Measurements from ENCODE around the gene AARSD1.

The AARSD1 gene

GRCh38 chr17:42946812-42947211 lies 17.4 kb downstream of the AARSD1 start:
- TF ChIP-seq EZH2phosphoT487 (IDR thresholded peaks at IDR 0.05; ENCODE audit: low read depth): no peak
- TF ChIP-seq, protein P1, sequence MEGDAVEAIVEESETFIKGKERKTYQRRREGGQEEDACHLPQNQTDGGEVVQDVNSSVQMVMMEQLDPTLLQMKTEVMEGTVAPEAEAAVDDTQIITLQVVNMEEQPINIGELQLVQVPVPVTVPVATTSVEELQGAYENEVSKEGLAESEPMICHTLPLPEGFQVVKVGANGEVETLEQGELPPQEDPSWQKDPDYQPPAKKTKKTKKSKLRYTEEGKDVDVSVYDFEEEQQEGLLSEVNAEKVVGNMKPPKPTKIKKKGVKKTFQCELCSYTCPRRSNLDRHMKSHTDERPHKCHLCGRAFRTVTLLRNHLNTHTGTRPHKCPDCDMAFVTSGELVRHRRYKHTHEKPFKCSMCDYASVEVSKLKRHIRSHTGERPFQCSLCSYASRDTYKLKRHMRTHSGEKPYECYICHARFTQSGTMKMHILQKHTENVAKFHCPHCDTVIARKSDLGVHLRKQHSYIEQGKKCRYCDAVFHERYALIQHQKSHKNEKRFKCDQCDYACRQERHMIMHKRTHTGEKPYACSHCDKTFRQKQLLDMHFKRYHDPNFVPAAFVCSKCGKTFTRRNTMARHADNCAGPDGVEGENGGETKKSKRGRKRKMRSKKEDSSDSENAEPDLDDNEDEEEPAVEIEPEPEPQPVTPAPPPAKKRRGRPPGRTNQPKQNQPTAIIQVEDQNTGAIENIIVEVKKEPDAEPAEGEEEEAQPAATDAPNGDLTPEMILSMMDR (IDR thresholded peaks at IDR 0.05; ENCODE audit: low read depth, low read length): no peak
- no peaks in the 10 kb centered on the region for H4K20me1 ChIP-seq (ENCODE audit: insufficient read depth, low read length)
- no peaks in the 10 kb centered on the region for H3K9me3 ChIP-seq (ENCODE audit: insufficient read depth, low read length)
- no peaks in the 10 kb centered on the region for H3K79me2 ChIP-seq (ENCODE audit: low read length)
- no peaks in the 10 kb centered on the region for H3K27me3 ChIP-seq (ENCODE audit: low read depth, low read length)
- no peaks in the 10 kb centered on the region for H3K4me1 ChIP-seq (ENCODE audit: low read length)
- no peak overlapping the region for H3K27ac ChIP-seq (ENCODE audit: low read length)
- no peak overlapping the region for H3K4me3 ChIP-seq (ENCODE audit: low read length)
- H3K4me2 ChIP-seq (ENCODE audit: low read length): no peak overlapping the region
- no peak overlapping the region for H2AFZ ChIP-seq (ENCODE audit: low read depth, low read length)
- peaks cover 25% of the 10 kb centered on the region for H3K36me3 ChIP-seq (replicated peaks; ENCODE audit: low read depth, low read length)
- no peak overlapping the region for H3K9ac ChIP-seq (ENCODE audit: low read length)

GRCh38 chr17:42944211-42944610 lies 20.0 kb downstream of the AARSD1 start:
- TF ChIP-seq, protein P1 (IDR thresholded peaks at IDR 0.05; ENCODE audit: low read depth, low read length): no peak
- no peaks in the 10 kb centered on the region for H3K27me3 ChIP-seq (ENCODE audit: low read depth, low read length)
- H4K20me1 ChIP-seq (ENCODE audit: insufficient read depth, low read length): no peaks in the 10 kb centered on the region
- H3K27ac ChIP-seq (ENCODE audit: low read length): no peak overlapping the region
- H3K9ac ChIP-seq (ENCODE audit: low read length): no peak overlapping the region
- no peak overlapping the region for H3K4me3 ChIP-seq (ENCODE audit: low read length)
- no peak overlapping the region for H2AFZ ChIP-seq (ENCODE audit: low read depth, low read length)
- H3K79me2 ChIP-seq (ENCODE audit: low read length): no peaks in the 10 kb centered on the region
- H3K4me2 ChIP-seq (ENCODE audit: low read length): no peak overlapping the region
- peaks cover 9% of the 10 kb centered on the region for H3K36me3 ChIP-seq (replicated peaks; ENCODE audit: low read depth, low read length)
- H3K4me1 ChIP-seq (ENCODE audit: low read length): no peaks in the 10 kb centered on the region
- H3K9me3 ChIP-seq (ENCODE audit: insufficient read depth, low read length): no peaks in the 10 kb centered on the region

DNA sequence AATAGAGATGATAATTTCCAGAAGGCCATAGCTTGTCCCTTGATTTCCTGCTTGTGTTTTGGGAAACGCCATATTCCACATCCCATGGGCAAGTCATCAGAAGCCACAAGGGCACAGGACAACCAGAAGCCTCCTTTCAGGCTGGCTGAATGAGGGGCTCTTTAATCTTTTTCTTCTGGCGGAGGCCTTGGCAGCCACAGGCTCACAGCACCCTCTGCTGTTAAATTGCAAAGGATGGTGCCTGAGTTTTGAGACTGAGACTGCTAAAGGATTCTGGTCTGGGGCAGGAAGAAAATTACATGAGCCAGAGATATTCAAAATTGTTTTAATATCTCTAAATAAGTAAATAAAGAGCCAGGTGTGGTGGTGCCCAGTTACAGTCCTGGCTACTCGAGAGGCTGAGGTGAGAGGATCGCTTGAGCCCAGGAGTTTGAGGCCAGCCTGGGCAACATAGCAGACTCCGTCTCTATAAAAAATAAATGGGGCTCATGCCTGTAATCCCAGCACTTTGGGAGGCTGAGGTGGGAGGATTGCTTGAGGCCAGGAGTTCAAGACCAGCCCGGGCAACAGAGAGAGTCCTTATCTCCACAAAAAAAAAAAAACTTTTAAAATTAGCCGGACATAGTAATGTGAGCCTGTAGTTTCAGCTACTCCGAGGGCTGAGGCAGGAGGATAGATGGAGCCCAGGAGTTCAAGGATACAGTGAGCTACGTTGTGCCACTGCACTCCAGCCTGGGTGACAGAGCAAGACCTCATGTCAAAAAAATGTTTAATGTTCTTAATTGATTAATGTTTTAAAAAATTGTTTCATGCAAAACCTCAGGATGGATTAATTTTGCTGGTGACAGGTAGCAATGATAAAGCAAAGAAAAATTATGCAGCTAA lies 26.3 kb downstream of the AARSD1 start:
- no peaks in the 10 kb centered on the region for H3K9me3 ChIP-seq (ENCODE audit: insufficient read depth, low read length)
- peaks cover 12% of the 10 kb centered on the region for H3K4me1 ChIP-seq (ENCODE audit: low read length)
- H3K4me3 ChIP-seq (ENCODE audit: low read length): no peak overlapping the region
- no peaks in the 10 kb centered on the region for H3K79me2 ChIP-seq (ENCODE audit: low read length)
- no peaks in the 10 kb centered on the region for H3K27me3 ChIP-seq (ENCODE audit: low read depth, low read length)
- TF ChIP-seq, protein P1 (IDR thresholded peaks at IDR 0.05; ENCODE audit: low read depth, low read length): peak; percentile 75
- no peak for TF ChIP-seq EZH2phosphoT487 (IDR thresholded peaks at IDR 0.05; ENCODE audit: low read depth)
- H3K9ac ChIP-seq (ENCODE audit: low read length): no peak overlapping the region
- no peaks in the 10 kb centered on the region for H3K36me3 ChIP-seq (replicated peaks; ENCODE audit: low read depth, low read length)
- peak overlapping the region; percentile 44 for H3K4me2 ChIP-seq (ENCODE audit: low read length)
- no peaks in the 10 kb centered on the region for H4K20me1 ChIP-seq (ENCODE audit: insufficient read depth, low read length)
- no peak overlapping the region for H3K27ac ChIP-seq (ENCODE audit: low read length)
- H2AFZ ChIP-seq (ENCODE audit: low read depth, low read length): peak overlapping the region; percentile 61; the same call in 1 of the 2 replicates

- TF ChIP-seq, protein P1 (IDR thresholded peaks at IDR 0.05; ENCODE audit: low read depth, low read length): no peak
- TF ChIP-seq EZH2phosphoT487 (IDR thresholded peaks at IDR 0.05; ENCODE audit: low read depth): no peak
- Histone ChIP-seq H3K4me2 (ENCODE audit: low read length) (peak overlapping the region; percentile 82; the same call in 1 of the 2 replicates), H3K27ac (ENCODE audit: low read length) (no peak overlapping the region), H3K79me2 (ENCODE audit: low read length) (no peaks in the 10 kb centered on the region), H3K9ac (ENCODE audit: low read length) (no peak overlapping the region), H2AFZ (ENCODE audit: low read depth, low read length) (0 out of 2 replicates have a peak overlapping the region, but pooled peaks have one; percentile 26), H3K4me3 (ENCODE audit: low read length) (no peak overlapping the region), H3K27me3 (ENCODE audit: low read depth, low read length) (no peaks in the 10 kb centered on the region), H3K4me1 (ENCODE audit: low read length) (peaks cover 10% of the 10 kb centered on the region), H3K36me3 (replicated peaks; ENCODE audit: low read depth, low read length) (no peaks in the 10 kb centered on the region), H3K9me3 (ENCODE audit: insufficient read depth, low read length) (no peaks in the 10 kb centered on the region), H4K20me1 (ENCODE audit: insufficient read depth, low read length) (no peaks in the 10 kb centered on the region)
Measured at GRCh38 chr17:42929497-42929844, 34.8 kb downstream of the AARSD1 start.
